Motor neuron (in vitro differentiated cells): ENCODE results near the gene SLC26A6. TPM values are rescaled to one million over a fixed set of nuclear protein-coding genes. Genes with fewer than 3 reads are reported as not detected.
A peak's percentile ranks its signal among the peaks of the same experiment; 100 is the strongest.

Experiments used
- ATAC-seq, 8 experiments: fragments of 200-7000 bp; cut with Tn5 transposase; replicated peaks in 6 of 8; 2 replicates each; pipeline ENCODE4 v1.8.0; 2021; ENCODE audit warnings: mild to moderate bottlenecking in 8 of 8, moderate library complexity in 8 of 8
- H3K27ac ChIP-seq, 2 donors: fragments of 250-450 bp; sonication (Bioruptor Pico); 2 replicates each; pipeline ENCODE4 v1.9.0; 2021; ENCODE audit warnings: antibody characterized with exemption in 2 of 2, mild to moderate bottlenecking in 2 of 2, moderate library complexity in 1 of 2
- H3K4me1 ChIP-seq, 2 donors: fragments of 250-450 bp; sonication (Bioruptor Pico); replicated peaks in 1 of 2; 2 replicates each; pipeline ENCODE4 v1.6.1; 2021; ENCODE audit warnings: antibody characterized with exemption in 2 of 2, mild to moderate bottlenecking in 2 of 2, moderate library complexity in 1 of 2
- H3K4me3 ChIP-seq, 5 donors: fragments of 250-450 bp; sonication (Bioruptor Pico); 2 replicates each; pipeline ENCODE4 v1.9.0; 2021; ENCODE audit warnings: antibody characterized with exemption in 5 of 5, mild to moderate bottlenecking in 5 of 5, moderate library complexity in 4 of 5
- WGBS, 10 experiments: fragments of 450-650 bp; shearing (Covaris generic); methylation state at CpG; one replicate each; pipeline ENCODE4 v1.0.0; 2022; 5-methylcytosine and 5-hydroxymethylcytosine counted together
- in situ Hi-C, 9 experiments: fragments of 400-800 bp; cut with MboI; loops; one replicate each; pipeline ENCODE4 v1.15.0; 2021; ENCODE audit warnings: low sequenced_read_pairs in 9 of 9, low pct_unique_long_range_greater_than_20kb in 2 of 9; ENCODE audit not compliant: unreplicated experiment in 9 of 9
- total RNA-seq, 8 experiments: library from RNA; unstranded; fragments of 300-600 nt; gene quantifications; 2 replicates each; pipeline versions ENCODE4 v1.2.3 to v1.2.4, GENCODE V29; 2022

SLC26A6 gene, protein sequence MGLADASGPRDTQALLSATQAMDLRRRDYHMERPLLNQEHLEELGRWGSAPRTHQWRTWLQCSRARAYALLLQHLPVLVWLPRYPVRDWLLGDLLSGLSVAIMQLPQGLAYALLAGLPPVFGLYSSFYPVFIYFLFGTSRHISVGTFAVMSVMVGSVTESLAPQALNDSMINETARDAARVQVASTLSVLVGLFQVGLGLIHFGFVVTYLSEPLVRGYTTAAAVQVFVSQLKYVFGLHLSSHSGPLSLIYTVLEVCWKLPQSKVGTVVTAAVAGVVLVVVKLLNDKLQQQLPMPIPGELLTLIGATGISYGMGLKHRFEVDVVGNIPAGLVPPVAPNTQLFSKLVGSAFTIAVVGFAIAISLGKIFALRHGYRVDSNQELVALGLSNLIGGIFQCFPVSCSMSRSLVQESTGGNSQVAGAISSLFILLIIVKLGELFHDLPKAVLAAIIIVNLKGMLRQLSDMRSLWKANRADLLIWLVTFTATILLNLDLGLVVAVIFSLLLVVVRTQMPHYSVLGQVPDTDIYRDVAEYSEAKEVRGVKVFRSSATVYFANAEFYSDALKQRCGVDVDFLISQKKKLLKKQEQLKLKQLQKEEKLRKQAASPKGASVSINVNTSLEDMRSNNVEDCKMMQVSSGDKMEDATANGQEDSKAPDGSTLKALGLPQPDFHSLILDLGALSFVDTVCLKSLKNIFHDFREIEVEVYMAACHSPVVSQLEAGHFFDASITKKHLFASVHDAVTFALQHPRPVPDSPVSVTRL
- total RNA-seq, result 10 to 100 TPM in 4 of 8 experiments, 1 to 10 TPM in 4; 7.1 to 27.0 (median 10.1) TPM

DNA sequence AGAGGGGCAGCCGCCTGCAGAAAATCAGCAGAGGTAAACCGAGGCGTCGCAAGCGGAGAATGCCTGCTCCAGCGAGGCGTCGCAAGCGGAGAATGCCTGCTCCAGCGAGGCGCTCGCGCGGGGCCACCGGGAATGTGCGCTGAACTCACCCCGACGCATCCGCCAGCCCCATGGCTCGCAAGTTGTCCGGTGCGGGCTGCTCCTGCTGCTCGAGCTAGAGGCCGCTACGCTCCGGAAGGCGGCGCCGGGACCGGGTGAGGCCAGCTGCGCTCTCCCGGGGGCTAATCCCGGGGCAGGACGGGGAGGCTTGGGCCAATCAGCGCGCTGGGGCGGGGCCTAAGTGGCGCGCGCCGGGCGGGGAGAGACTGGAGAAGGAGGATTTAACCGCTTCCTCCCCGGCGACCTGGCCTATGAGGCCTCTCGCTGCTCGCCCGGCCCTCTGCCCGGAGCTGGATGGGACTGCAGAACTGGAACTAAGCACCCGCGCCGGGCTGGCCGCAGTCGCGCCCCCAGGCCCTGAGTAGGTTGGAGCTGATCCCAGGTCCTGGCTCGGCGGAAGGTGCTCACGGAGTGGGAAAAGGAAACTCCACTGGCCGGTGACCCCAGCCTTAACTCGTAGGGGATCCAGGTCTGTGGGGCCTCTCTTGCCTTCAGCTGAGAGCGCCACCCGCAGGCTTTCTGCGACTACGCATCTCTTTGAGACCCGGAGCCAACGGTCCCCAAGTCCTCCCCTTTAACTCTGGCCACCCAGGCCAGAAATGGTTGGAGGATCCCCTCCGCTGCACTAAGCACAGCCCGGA lies at the start of gene SLC26A6:
TSS of gene SLC26A6 (minus strand) at position 240 of the 800 bp plus-strand sequence. CDS start at position 172, 68 bp downstream.
- peaks cover 10 to 15% of the 10 kb centered on the region in 2 donors for H3K4me1 ChIP-seq
- peak within 1 kb of the TSS; percentile 22 to 65 for H3K27ac ChIP-seq
- ATAC-seq, result peak; percentile 92 to 97 (median 96)
- peak within 1 kb of the TSS; percentile 46 to 89 (median 56) for H3K4me3 ChIP-seq
- WGBS, 10 experiments, result 0 to 2% (median 0%) methylated on average over 1 to 11 of the region's 68 CpGs; no CpG with 5 or more reads in 5 of the 10 experiments
- in situ Hi-C loops, result no loop called here

DNA sequence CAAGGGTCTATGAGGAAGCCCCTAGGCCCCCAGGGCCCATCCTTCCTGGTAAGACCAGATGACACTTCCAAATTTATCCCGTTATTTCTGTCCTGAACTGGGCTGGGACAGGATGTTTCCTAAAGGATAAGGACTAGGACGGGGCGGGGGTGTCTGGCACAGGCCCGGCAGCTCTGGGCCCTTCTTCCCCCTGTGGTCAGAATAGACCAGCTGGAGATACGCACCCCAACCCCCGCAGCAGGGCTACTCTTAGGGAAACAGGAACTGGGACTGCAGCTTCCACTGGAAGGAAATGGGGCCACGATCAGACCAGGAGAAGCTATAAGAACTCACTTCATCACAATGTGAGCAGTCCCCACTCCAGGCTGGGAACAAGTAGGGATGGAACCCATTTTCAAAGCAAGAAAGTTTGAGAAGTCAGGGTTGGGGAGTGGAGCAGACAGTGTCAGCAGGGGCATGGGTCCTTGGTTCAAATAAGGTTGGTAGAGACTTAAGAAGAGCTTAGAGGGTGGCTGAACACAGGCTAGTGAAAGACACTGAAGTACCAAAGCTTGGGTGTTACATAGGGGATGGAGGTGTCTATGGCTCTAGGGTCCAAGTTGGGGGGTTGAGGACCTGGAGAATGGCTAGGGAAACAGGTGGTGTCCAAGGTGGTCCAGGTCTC lies 49.4 kb upstream of the SLC26A6 start:
- Histone ChIP-seq H3K27ac (no peak overlapping the region), H3K4me1 (peaks cover 11 to 15% of the 10 kb centered on the region in 2 donors), H3K4me3 (peak overlapping the region; percentile 71 to 99 (median 89))
- in situ Hi-C loops, result no loop called here
- WGBS, 10 experiments, result 36 to 77% methylated on average over 5 to 6 of the region's 7 CpGs; no CpG with 5 or more reads in 8 of the 10 experiments
- no peak for ATAC-seq

DNA sequence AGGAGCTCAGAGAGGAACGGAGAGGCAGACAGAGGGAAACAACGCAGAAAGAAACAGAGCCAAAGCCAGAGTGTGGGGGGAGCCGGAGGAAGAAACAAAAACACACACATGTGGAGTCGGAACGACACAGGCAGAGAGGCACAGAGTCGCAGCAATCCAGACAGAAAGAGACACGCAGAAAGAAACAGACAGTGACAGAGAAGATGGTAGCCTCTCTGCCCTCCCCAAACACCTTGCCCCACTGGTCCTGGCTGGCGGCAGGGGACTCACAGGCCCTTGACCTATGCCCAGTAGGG lies 48.7 kb upstream of the SLC26A6 start:
- no peak for ATAC-seq
- in situ Hi-C loops, result no loop called here
- H3K27ac ChIP-seq, result no peak overlapping the region
- peak overlapping the region in 2 of 5 donors; percentile 14 to 71 for H3K4me3 ChIP-seq
- peaks cover 11 to 15% of the 10 kb centered on the region in 2 donors for H3K4me1 ChIP-seq
- WGBS, 10 experiments, result 2 to 100% (median 75%) methylated on average over 1 to 7 of the region's 8 CpGs; no CpG with 5 or more reads in 5 of the 10 experiments

DNA sequence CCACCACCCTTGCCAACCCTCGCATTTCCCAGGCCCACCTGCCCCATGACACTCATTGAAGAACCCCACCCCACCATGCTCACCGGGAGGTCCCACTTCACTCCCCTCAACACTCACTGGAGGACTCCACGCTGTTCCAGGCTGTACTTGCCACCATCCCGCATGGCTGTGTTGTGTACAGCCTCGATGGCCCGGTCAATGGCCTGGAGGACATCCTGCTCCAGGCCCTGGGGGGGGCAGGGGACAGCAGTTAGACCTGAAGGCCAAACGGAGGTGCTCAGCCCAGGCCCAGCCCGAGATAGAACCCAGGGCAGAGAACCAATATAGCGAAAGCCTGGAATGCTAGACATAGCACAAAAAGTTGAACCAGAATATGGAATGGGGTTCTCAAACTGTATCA lies 47.5 kb upstream of the SLC26A6 start:
- in situ Hi-C loops, result no loop called here

DNA sequence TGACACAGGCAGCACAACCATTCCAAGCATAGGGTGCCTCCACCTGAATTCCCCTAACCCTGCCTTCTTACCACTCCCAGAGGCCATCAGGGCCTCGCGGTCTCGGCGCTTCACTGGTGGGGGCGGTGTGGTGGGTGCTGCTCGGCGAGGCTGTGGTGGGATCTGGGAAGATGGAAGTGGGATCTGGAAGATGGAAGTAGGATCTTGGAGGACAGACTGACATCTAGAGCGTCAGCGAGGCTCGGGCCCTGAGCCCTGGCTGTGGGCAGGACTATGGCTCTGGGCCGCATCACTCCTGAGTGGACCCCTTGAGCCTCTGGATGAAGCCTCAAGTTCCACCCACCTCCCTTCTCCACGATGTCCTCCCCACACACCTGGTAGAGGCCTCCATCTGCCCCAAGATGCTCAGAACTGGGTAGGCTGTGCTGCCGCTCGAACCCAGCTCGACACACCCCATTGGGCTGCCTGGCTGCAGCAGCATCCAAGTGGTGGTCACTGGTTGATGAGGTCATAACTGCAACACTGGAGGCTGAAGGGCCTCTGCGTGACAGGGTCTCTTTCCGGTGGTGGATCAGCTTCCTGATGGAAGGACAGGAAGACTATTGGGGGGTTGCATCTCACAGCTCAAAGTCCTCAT lies 46.8 kb upstream of the SLC26A6 start:
- WGBS, 10 experiments, result 95% methylated on average over 4 of the region's 17 CpGs; no CpG with 5 or more reads in 9 of the 10 experiments
- Histone ChIP-seq H3K4me3 (no peak overlapping the region), H3K4me1 (peaks cover 11 to 15% of the 10 kb centered on the region in 2 donors), H3K27ac (no peak overlapping the region)
- ATAC-seq, result no peak
- in situ Hi-C loops, result no loop called here

More for the DNA sequence above, 47.5 kb upstream of the SLC26A6 start:
- 80 to 100% (median 96%) methylated on average over 1 to 3 of the region's 9 CpGs; no CpG with 5 or more reads in 6 of the 10 experiments for WGBS, 10 experiments
- Histone ChIP-seq H3K4me1 (peaks cover 11 to 15% of the 10 kb centered on the region in 2 donors), H3K4me3 (no peak overlapping the region), H3K27ac (no peak overlapping the region)
- ATAC-seq, result no peak

DNA sequence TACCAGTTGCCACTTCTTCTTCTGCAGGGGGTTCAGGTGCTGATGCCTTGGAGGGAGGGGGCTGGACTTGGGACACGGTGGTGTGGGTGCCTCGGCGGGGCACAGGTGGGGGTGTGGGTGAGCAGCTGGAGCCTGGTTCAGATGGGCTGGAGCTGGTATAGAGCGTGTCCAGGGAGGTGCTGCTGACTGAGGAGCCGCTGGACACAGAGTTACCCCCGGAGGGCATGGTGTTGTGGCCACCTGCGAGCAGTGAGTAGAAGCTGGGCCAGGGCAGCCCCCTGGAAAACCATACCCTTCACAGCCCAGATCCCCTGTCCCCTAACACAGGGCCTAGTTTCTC lies 46.2 kb upstream of the SLC26A6 start:
- in situ Hi-C loops, result no loop called here
- ATAC-seq, result no peak
- H3K27ac ChIP-seq, result no peak overlapping the region
- peaks cover 11 to 15% of the 10 kb centered on the region in 2 donors for H3K4me1 ChIP-seq
- WGBS, 10 experiments, result 100% methylated on average over 1 of the region's 7 CpGs; no CpG with 5 or more reads in 8 of the 10 experiments
- H3K4me3 ChIP-seq, result no peak overlapping the region

DNA sequence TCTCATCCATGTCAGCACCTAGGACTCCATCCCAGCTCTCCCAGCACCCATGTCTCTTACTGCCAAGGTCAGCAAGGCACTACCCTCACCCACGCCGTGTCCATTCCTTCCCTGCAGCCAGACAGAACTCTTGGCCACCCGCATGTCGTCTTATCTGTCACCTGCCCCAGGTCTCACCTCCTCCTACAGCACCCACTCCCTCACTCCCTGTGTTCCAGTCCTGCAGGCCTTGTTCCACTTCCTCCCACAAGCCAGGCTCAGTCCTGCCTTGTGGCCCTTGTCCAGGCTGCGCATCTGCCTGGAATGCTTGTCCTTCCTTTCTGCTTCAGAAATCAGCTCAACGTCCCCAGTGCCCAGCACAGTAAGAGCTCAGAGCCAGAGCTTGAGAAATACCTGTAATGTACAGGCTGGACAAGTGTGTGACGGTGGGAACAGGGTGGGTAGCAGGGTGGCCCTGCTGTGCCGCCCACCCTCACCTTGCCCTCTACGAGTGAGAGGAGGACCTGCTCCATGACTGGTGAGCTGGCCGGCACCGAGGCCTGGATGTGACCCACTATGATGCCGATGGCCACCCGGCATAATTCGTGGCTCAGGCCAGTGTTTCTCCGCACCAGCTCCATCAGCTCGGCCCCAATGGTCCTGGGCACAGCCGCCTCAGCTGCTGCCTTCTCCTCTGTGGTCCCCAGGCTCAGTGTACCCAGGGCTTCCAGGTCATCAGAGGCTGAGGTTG lies 45.7 kb upstream of the SLC26A6 start:
- ATAC-seq, result no peak
- Histone ChIP-seq H3K4me1 (peaks cover 11 to 15% of the 10 kb centered on the region in 2 donors), H3K27ac (no peak overlapping the region), H3K4me3 (no peak overlapping the region)
- WGBS, 10 experiments, result 82 to 100% (median 93%) methylated on average over 1 to 7 of the region's 17 CpGs; no CpG with 5 or more reads in 4 of the 10 experiments
- in situ Hi-C loops, result no loop called here

DNA sequence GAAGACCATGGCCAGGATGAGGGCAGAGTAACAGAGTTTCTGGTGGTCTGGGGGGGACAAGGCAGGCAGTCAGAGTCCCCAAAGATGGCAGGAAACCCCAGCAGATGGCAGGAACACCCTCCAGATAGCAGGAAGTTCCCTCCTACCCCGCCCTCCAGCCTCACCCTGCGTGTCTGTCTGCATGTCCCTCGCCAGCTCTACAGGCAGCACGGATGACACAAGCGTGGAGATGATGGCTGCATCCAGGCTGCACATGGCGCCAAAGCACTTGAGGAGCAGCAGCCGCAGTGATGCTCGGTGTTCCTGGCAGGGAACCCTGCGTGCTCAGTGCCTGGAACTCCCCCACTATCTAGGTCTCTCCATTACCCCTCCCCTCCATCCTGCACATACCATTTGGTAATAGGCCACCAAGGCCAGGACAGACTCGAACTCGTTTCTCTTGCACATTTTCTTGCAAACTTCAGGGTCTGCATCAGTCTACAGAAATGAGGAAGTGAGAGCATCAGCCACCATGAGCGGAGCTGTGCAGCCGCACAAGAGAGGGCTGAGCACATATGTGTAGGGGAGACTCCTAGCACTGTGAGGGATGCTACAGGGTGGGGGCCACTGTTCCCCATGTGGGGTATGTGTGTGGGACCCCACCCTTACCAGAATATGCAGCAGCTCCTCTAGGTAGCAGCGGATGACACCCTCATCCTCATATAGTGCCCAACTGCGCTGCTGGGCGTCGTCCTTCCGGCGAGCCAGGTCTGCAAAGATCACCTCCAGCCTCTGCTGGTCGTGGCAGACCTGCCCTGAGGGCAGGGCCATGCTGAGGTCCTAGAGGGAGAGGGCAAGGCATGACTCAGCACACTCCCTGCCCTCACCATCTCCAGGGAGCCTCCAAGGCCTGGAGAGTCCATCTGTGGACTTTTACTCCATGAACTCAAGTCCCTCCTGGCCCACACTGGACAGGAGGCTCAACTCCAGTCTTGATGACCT lies 44.4 kb upstream of the SLC26A6 start:
- ATAC-seq, result peak in 3 of 8 experiments; percentile 26 to 73 (median 65)
- Histone ChIP-seq H3K27ac (no peak overlapping the region), H3K4me1 (peaks cover 9 to 14% of the 10 kb centered on the region in 2 donors), H3K4me3 (no peak overlapping the region)
- WGBS, 10 experiments, result 78 to 100% (median 95%) methylated on average over 1 to 11 of the region's 20 CpGs; no CpG with 5 or more reads in 5 of the 10 experiments
- in situ Hi-C loops, result no loop called here

DNA sequence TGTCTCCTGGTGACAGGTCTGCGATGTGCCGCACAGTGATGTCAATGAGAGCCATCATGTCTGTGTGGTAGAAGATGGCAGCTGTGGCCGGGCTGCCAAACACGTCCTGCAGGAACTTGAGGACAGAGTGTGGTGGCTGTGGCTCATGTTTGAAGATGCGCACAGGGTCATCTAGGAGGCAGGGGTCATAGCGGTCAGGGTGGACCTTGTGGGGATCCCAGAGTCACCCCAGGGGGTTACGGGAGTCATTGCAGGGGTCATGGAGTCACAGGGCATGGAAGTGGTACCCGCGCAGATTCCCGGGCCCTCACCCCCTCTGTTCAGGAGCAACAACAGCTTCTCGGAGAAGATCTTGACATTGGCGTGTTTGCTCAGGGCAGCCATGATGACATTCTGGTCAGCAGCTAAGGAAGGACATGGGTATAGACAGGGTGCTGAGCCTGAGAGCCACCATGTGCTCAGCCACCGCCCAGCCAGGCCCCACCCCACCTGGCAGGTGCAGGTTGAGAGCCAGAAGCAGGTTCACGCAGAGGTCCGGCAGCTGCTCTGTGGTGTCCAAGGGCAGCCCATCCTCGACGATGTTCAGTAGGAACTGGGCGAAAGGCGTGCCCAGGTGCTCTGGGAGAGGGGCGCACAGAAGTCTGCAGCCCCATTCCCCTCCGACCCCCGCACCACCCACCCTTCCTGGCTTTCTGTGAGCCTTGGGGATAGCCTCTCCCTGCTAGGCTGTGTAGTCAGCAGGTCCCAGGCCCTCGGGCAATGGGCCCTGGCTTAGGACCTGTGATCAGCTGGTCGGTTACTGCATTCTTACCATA lies 43.5 kb upstream of the SLC26A6 start:
- peak in 2 of 8 experiments; percentile 4 to 9 for ATAC-seq
- in situ Hi-C loops, result no loop called here
- H3K4me3 ChIP-seq, result no peak overlapping the region
- H3K27ac ChIP-seq, result no peak overlapping the region
- peaks cover 0 to 5% of the 10 kb centered on the region in 2 donors for H3K4me1 ChIP-seq
- WGBS, 10 experiments, result 88 to 100% (median 96%) methylated on average over 3 to 10 of the region's 24 CpGs; no CpG with 5 or more reads in 3 of the 10 experiments

DNA sequence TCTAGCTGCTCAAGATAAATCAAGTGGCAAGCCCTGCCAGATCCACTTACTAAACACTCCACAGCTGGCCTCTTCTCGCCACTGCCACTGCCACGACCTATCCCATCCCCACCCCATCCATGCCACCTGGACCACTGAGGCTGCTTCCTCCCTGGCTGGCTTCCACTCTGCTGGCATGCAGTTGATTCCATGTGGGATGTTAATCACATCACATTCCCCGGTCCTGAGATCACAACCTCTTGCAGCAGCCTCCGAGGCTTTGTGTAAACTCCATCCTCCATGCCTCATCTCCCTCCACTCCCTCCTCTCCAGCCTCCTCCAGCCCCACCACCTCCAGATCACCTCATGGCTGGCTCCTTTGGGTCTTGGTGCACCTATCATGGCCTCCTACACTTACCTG lies 42.8 kb upstream of the SLC26A6 start:
- no peak overlapping the region for H3K4me3 ChIP-seq
- no peak for ATAC-seq
- in situ Hi-C loops, result no loop called here
- H3K4me1 ChIP-seq, result no peaks in the 10 kb centered on the region
- H3K27ac ChIP-seq, result no peak overlapping the region
- 37 to 100% (median 92%) methylated on average over 1 to 4 of the region's 4 CpGs; no CpG with 5 or more reads in 5 of the 10 experiments for WGBS, 10 experiments
